Measurements from ENCODE around the gene MYO3A.

Gene MYO3A

DNA sequence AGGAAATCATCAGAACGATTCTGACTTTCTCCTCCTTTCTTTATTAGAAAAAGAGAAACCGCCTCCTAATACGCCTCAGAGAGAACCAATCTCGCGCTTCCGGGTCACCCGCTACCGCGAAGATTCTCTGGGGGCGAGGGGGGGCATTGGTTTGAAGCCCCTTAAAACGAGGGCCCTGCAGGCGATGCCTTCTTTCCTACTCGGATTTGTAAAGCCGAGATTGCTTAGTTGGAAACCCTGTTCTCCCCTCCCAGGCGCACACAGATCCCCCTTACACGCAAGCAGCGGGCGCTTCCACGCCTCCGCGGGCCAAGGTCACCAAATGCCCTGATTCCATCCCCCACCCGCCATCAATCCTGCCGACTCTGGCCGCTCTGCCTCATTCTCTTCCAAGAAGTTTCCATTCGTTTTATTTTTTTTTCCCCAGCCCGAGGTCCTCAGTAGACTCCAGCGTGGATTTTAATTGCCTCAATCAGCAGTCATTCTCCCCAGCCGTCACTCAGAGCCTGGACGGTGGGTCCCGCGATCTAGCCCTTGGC lies 281.4 kb downstream of the MYO3A start:
- no peak for DNase-seq (ENCODE audit: low read depth in 2 of 2)

GRCh38 chr10:26215935-26216584 lies 282.0 kb downstream of the MYO3A start:
- no peak for DNase-seq (ENCODE audit: low read depth in 2 of 2)

DNA sequence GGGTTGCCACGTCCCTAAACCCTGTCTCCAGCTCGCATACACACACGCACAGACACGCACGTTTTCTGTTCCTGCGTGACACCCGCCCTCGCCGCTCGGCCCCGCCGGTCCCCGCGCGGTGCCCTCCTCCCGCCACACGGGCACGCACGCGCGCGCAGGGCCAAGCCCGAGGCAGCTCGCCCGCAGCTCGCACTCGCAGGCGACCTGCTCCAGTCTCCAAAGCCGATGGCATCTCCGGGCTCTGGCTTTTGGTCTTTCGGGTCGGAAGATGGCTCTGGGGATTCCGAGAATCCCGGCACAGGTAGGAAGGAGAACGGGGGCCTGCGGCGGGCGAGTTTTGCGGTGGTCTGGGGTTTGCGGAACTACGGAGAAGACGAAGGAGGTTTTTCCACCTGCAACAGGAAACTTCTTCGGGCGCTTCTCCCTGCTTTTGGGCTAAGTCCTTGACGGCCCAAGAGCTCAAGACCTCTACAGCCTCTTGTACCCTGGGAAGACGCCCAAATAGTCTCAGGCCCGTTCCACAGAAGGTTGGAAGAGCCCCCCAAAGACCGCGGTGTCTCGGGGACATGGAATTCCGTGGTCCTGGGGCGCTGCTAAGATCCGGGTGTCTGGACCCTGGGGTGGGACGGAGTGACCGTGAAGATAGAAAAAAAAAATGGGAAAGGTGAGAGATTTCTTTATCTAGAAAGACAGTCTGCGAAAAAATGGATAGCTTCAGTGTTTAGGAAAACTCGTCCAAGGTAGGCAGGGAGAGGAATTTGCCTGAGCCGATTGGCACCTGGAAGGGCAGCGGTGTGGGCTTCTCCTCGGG lies 282.8 kb downstream of the MYO3A start, which contains the start of gene GAD2:
Gene GAD2 (plus strand): TSS at position 190 of the 811 bp plus-strand sequence. CDS start 36 bp downstream, at position 226.
- no peak for DNase-seq (ENCODE audit: low read depth in 2 of 2)

- no peak for DNase-seq (ENCODE audit: low read depth in 2 of 2)
These were observed 283.5 kb downstream of the MYO3A start for GRCh38 chr10:26217396-26218086.

DNA sequence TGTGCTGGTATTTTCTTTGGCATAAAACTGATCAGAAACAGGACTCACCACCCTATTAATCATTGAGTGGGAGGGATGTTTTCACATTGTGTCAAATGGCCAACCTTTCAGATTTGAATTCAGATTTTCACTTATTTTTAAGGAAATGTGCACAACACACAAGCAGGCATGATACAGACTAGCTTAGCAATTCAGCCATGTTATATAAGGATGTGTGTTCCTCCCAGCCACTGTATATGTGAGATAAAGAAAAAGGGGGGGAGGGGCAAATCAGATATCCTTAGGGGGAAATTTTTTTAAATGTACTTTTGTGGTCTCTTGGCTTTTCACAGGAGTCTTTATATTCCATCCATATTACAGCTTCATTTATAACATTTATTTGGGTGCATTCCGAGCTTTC lies 285.6 kb downstream of the MYO3A start:
- no peak for DNase-seq (ENCODE audit: low read depth in 2 of 2)

DNA sequence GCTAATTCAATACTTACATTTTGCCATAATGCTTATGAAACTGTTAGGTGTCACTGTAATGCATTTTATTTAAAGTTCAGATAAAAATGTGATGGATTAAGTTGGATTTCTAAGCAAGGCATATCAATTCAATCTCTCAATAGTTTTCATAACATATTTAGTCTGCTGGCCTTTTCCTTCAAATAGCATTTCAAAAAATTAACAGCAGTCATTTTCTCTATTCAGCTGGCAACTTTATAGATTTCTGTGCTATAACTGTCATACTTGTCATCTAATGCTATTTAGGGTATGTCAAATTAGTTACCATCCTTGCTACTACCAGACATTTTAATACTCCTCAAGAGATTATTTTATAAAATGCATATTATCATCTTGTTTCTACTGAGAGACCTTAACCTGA lies 286.9 kb downstream of the MYO3A start:
- DNase-seq (ENCODE audit: low read depth in 2 of 2), result no peak

DNA sequence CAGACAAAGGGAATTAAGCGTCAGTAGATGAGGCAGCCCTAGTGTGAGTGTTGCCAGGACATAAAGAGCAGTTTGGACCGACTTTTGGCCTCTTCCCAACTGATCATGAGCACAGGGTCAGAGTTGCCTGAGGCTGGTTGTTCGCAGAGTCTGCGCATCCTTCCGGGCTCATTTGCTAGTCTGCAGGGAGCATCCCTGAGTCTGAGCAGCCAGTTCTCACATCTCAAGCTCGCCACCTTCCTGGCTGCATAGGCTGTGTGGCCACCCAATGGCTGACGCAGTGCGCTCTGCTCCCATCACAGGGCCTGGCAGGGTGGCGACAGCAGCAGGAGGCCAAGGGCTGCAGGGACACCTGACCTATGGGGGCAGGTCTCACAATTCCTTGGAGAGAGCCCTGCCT lies 287.5 kb downstream of the MYO3A start:
- DNase-seq (ENCODE audit: low read depth in 2 of 2), result no peak

- DNase-seq (ENCODE audit: low read depth in 2 of 2), result no peak
These were observed 288.5 kb downstream of the MYO3A start for GRCh38 chr10:26222563-26222962.

DNA sequence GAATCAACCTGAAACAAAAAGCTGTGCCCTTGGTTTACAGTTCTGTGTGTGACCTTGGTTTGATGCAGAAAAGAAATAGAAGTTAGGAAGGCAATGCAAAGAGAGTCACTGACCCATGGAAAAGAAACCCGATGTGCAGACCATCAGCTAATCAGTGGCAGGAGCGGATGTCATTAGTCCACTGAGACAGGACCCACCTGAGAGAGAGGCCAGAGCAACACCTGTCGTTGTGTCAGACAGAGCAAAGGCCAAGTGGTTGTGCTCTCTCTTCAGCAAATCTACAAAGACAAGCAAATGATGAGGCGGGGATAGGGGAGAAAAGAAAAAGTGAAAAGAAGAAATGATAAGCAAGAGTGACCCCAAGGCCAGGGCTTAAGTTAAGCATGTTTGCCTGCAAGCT lies 291.3 kb downstream of the MYO3A start:
- DNase-seq (ENCODE audit: low read depth in 2 of 2), result no peak

DNA sequence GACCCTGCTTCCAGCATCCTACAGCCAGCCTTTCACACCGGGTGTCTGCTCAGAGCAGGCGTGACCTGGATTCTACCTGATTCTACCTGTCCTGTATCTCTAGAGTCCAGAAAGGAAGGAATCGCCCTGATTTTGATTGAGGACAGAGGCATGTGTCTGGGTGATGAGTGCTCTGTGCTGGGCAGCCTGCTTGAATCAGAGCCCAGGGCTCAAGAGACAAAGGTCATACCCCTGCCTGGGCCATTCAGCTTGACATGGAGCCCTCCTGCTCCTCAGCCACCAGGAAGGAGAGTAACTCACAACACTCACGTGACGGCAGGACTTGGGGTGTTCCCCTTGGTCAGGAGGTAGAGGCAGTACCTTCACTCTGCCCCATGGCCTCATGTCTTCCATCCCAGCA lies 293.8 kb downstream of the MYO3A start:
- DNase-seq (ENCODE audit: low read depth in 2 of 2), result no peak

DNA sequence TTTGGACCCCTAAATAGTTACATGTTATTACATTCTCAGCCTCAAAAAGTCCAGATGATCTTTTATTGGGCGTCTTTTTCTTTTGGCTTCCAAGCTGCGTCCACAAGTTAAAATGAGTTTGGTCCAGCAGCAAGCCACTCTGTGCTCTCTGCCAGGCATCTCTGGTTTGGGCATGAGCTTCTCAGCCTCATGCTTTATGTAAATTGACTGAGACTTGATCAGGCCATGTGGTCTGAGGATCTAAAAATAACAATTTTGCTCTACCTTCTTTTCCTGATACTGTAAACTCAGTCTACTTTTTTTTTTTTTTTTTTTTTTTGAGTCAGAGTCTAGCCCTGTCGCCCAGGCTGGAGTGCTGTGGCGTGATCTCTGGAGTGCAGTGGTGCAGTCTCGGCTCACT lies 298.1 kb downstream of the MYO3A start:
- no peak for DNase-seq (ENCODE audit: low read depth in 2 of 2)

- no peak for DNase-seq (ENCODE audit: low read depth in 2 of 2)
These were observed 301.7 kb downstream of the MYO3A start for GRCh38 chr10:26235761-26236160.

GRCh38 chr10:26238378-26238777 lies 304.3 kb downstream of the MYO3A start:
- no peak for DNase-seq (ENCODE audit: low read depth in 2 of 2)

DNA sequence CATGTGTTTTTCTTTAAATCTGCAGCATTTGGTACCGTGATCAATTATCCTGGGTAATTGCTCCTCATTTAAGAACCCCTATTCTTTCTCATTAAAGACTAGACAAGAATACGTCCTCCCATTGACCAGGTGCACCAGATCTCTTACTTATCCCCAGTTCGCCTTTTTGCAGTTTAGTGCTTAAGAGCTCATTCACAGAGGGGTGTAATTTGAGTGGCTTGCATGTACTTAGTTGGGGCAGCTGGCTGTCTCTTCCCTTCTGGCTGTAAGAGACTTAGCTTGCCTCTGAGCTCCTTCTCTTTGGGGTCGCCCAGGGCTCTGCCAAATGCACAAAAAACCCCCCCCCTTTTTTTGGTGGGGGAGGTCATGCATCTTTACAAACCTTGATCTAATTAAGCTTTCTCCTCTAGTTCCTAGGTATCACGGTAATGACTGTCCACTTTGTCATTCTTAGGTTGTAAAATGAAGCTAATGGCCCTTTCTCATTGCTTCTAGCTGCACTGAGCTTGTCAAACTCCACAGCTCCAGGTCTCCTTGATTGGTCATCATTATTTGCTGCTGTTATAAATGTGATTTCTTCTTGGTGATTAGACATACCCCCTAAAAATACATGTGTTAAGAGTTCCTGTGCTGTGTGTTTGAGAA lies 308.8 kb downstream of the MYO3A start:
- no peak for DNase-seq (ENCODE audit: low read depth in 2 of 2)

- no peak for DNase-seq (ENCODE audit: low read depth in 2 of 2)
These were observed 309.3 kb downstream of the MYO3A start for GRCh38 chr10:26243351-26243720.

GRCh38 chr10:26249681-26250080 lies 315.7 kb downstream of the MYO3A start:
- DNase-seq (ENCODE audit: low read depth in 2 of 2), result no peak

DNA sequence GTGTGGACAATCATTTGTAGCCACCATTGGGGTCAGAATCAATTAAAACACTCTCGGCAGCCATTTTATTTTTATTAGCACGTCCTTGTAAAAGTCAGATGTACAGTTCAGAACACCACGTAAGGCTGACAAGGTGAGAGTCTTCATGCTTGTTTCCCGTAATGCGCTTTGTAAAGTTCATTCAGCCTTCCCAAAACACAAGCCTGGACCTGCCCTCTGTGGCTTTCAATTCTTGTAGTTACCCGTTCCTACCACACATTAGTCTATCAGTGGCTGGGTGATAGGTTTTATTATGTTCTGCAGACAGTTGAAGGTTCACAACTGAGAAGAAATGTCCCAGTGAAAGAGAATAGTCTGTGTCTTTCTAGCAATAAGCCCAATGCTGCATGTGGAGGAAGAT lies 317.9 kb downstream of the MYO3A start:
- no peak for DNase-seq (ENCODE audit: low read depth in 2 of 2)

- DNase-seq (ENCODE audit: low read depth in 2 of 2), result no peak
These were observed 320.6 kb downstream of the MYO3A start for GRCh38 chr10:26254616-26255015.

- DNase-seq (ENCODE audit: low read depth in 2 of 2), result no peak
These were observed 325.3 kb downstream of the MYO3A start for GRCh38 chr10:26259341-26259740.

All from stimulated activated CD4-positive, alpha-beta T cell treated with anti-CD3 and anti-CD28 coated beads, Interleukin-1b, Interleukin-23, amount 100 ng/mL, for 4 hours (primary cell).